Measurements from ENCODE around the gene SCN3B. TPM values are rescaled to one million over a fixed set of nuclear protein-coding genes. Genes with fewer than 3 reads are reported as not detected.

SCN3B gene
- total RNA-seq, 1 experiment from 2014 or later: 0.79 TPM

DNA sequence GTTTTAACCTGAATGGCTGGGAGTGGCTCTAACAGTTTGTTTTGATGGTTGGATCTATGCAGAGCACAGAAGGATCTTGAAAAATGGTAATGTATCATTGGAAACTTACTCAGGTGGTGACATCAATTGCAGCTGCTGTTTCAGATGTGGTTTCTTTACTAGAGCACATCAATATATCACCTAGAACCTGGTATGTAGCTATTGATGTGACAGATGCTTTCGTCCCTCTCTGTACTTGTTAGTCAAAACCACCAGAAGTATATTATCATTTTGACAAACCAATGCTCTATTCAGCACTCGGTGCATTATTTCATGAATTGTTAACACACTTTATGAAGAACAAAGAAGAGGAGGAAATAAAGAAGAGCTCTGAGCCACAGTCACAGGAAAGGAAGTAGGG, 26.6 kb upstream of the SCN3B start:
- H3K27ac Mint-ChIP-seq: no peak overlapping the region
- CTCF ChIA-PET: no interaction called here
- H3K9me3 Mint-ChIP-seq: peaks cover 8% of the 10 kb centered on the region
- H3K4me1 Mint-ChIP-seq: peaks cover 8% of the 10 kb centered on the region
- ATAC-seq (no peak), DNase-seq (ENCODE audit: low spot score) (no peak)
- H3K27me3 Mint-ChIP-seq (ENCODE audit: low read depth): no peaks in the 10 kb centered on the region
- no peak for TF ChIP-seq SMAD4 (CRISPR knock-in tag; IDR thresholded peaks at IDR 0.05)
- TF ChIP-seq, protein P1, sequence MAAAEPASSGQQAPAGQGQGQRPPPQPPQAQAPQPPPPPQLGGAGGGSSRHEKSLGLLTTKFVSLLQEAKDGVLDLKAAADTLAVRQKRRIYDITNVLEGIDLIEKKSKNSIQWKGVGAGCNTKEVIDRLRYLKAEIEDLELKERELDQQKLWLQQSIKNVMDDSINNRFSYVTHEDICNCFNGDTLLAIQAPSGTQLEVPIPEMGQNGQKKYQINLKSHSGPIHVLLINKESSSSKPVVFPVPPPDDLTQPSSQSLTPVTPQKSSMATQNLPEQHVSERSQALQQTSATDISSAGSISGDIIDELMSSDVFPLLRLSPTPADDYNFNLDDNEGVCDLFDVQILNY (CRISPR knock-in tag; IDR thresholded peaks at IDR 0.05): no peak
- TF ChIP-seq ZNF138 (CRISPR knock-in tag; conservative IDR thresholded peaks at IDR 0.05): no peak
- no peak for TF ChIP-seq NR2C2 (CRISPR knock-in tag; IDR thresholded peaks at IDR 0.05)
- TF ChIP-seq, protein P2, sequence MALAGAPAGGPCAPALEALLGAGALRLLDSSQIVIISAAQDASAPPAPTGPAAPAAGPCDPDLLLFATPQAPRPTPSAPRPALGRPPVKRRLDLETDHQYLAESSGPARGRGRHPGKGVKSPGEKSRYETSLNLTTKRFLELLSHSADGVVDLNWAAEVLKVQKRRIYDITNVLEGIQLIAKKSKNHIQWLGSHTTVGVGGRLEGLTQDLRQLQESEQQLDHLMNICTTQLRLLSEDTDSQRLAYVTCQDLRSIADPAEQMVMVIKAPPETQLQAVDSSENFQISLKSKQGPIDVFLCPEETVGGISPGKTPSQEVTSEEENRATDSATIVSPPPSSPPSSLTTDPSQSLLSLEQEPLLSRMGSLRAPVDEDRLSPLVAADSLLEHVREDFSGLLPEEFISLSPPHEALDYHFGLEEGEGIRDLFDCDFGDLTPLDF (CRISPR knock-in tag; IDR thresholded peaks at IDR 0.05): no peak
- no peak overlapping the region for H3K4me3 Mint-ChIP-seq
- H3K36me3 Mint-ChIP-seq: no peaks in the 10 kb centered on the region
- POLR2A ChIA-PET: no interaction called here

DNA sequence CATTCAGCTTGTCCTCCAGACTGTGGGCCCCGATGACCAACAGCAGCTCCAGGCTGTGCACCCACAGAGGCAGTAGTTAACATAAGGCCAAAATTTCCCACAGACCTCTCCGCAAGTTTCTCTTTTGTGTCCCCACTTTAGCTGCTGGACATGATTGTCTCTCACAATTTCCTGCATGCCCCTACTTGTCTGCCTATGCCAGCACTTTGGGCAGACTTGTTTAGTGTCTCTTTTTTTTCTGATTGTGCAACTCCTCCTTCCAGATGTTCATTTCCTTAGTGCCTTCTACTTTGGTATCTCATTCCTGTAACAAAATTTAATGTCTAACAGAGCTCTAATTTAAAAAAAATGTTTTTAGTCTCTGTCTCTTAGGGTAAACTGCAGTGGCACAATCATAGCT, 23.8 kb upstream of the SCN3B start:
- peaks cover 8% of the 10 kb centered on the region for H3K9me3 Mint-ChIP-seq
- peak overlapping the region; percentile 25; the same call in 1 of the 2 replicates for H3K27ac Mint-ChIP-seq
- H3K36me3 Mint-ChIP-seq: no peaks in the 10 kb centered on the region
- no peak overlapping the region for H3K4me3 Mint-ChIP-seq
- ChIA-PET POLR2A (no interaction called here), CTCF (no interaction called here)
- TF ChIP-seq, protein P3, sequence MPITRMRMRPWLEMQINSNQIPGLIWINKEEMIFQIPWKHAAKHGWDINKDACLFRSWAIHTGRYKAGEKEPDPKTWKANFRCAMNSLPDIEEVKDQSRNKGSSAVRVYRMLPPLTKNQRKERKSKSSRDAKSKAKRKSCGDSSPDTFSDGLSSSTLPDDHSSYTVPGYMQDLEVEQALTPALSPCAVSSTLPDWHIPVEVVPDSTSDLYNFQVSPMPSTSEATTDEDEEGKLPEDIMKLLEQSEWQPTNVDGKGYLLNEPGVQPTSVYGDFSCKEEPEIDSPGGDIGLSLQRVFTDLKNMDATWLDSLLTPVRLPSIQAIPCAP (CRISPR knock-in tag; IDR thresholded peaks at IDR 0.05): no peak
- no peak for TF ChIP-seq PRRX2 (CRISPR knock-in tag; IDR thresholded peaks at IDR 0.05)
- TF ChIP-seq ZNF317 (CRISPR knock-in tag; IDR thresholded peaks at IDR 0.05; ENCODE audit: borderline replicate concordance, low read depth): no peak
- TF ChIP-seq, protein P4, sequence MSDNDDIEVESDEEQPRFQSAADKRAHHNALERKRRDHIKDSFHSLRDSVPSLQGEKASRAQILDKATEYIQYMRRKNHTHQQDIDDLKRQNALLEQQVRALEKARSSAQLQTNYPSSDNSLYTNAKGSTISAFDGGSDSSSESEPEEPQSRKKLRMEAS (CRISPR knock-in tag; IDR thresholded peaks at IDR 0.05): no peak
- TF ChIP-seq, protein P5, sequence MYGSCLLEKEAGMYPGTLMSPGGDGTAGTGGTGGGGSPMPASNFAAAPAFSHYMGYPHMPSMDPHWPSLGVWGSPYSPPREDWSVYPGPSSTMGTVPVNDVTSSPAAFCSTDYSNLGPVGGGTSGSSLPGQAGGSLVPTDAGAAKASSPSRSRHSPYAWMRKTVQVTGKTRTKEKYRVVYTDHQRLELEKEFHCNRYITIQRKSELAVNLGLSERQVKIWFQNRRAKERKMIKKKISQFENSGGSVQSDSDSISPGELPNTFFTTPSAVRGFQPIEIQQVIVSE (CRISPR knock-in tag; IDR thresholded peaks at IDR 0.05; ENCODE audit: borderline replicate concordance): no peak
- TF ChIP-seq, protein P6, sequence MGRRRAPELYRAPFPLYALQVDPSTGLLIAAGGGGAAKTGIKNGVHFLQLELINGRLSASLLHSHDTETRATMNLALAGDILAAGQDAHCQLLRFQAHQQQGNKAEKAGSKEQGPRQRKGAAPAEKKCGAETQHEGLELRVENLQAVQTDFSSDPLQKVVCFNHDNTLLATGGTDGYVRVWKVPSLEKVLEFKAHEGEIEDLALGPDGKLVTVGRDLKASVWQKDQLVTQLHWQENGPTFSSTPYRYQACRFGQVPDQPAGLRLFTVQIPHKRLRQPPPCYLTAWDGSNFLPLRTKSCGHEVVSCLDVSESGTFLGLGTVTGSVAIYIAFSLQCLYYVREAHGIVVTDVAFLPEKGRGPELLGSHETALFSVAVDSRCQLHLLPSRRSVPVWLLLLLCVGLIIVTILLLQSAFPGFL (CRISPR knock-in tag; IDR thresholded peaks at IDR 0.05; ENCODE audit: borderline replicate concordance): no peak
- TF ChIP-seq, protein P7, sequence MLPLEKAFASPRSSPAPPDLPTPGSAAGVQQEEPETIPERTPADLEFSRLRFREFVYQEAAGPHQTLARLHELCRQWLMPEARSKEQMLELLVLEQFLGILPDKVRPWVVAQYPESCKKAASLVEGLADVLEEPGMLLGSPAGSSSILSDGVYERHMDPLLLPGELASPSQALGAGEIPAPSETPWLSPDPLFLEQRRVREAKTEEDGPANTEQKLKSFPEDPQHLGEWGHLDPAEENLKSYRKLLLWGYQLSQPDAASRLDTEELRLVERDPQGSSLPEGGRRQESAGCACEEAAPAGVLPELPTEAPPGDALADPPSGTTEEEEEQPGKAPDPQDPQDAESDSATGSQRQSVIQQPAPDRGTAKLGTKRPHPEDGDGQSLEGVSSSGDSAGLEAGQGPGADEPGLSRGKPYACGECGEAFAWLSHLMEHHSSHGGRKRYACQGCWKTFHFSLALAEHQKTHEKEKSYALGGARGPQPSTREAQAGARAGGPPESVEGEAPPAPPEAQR (CRISPR knock-in tag; IDR thresholded peaks at IDR 0.05): no peak
- TF ChIP-seq, protein P8, sequence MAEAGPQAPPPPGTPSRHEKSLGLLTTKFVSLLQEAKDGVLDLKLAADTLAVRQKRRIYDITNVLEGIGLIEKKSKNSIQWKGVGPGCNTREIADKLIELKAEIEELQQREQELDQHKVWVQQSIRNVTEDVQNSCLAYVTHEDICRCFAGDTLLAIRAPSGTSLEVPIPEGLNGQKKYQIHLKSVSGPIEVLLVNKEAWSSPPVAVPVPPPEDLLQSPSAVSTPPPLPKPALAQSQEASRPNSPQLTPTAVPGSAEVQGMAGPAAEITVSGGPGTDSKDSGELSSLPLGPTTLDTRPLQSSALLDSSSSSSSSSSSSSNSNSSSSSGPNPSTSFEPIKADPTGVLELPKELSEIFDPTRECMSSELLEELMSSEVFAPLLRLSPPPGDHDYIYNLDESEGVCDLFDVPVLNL (CRISPR knock-in tag; IDR thresholded peaks at IDR 0.05; ENCODE audit: borderline replicate concordance, low read depth): no peak
- TF ChIP-seq ZNF219 (CRISPR knock-in tag; IDR thresholded peaks at IDR 0.05; ENCODE audit: borderline replicate concordance): no peak
- TF ChIP-seq, protein P9, sequence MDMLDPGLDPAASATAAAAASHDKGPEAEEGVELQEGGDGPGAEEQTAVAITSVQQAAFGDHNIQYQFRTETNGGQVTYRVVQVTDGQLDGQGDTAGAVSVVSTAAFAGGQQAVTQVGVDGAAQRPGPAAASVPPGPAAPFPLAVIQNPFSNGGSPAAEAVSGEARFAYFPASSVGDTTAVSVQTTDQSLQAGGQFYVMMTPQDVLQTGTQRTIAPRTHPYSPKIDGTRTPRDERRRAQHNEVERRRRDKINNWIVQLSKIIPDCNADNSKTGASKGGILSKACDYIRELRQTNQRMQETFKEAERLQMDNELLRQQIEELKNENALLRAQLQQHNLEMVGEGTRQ (CRISPR knock-in tag; IDR thresholded peaks at IDR 0.05): no peak
- no peaks in the 10 kb centered on the region; the same call in 1 of the 2 replicates for H3K4me1 Mint-ChIP-seq
- no peak for DNase-seq (ENCODE audit: low spot score)
- no peak for ATAC-seq
- no peaks in the 10 kb centered on the region for H3K27me3 Mint-ChIP-seq (ENCODE audit: low read depth)
